ENCODE data around the gene UNC5CL.
"Not testable (repeated sequence)": the region's sequence is repeated elsewhere in the genome, so short reads cannot be mapped to it uniquely, and the experiment has no call there.

Gene UNC5CL

GRCh38 chr6:41037107-41037900, 1.7 kb downstream of the UNC5CL start:
- DNase-seq = no peak

- no peak for DNase-seq
Observed at GRCh38 chr6:41036601-41037000, 2.4 kb downstream of the UNC5CL start.

- no peak for DNase-seq
Observed at GRCh38 chr6:41036186-41036585, 2.8 kb downstream of the UNC5CL start.

- DNase-seq = no peak
Observed at GRCh38 chr6:41033776-41034175, 5.2 kb downstream of the UNC5CL start.

GRCh38 chr6:41032830-41033229, 6.2 kb downstream of the UNC5CL start:
- no peak for DNase-seq

- no peak for DNase-seq
Observed at GRCh38 chr6:41028561-41029412, 10.2 kb downstream of the UNC5CL start.

- peak; percentile 82 for DNase-seq
Observed at GRCh38 chr6:41027799-41028560, 11.0 kb downstream of the UNC5CL start.

- DNase-seq = no peak
Observed at GRCh38 chr6:41027241-41027640, 11.8 kb downstream of the UNC5CL start.

GRCh38 chr6:41025966-41026530, 13.0 kb downstream of the UNC5CL start:
- no peak for DNase-seq

GRCh38 chr6:41023114-41023513, 15.9 kb downstream of the UNC5CL start:
- no peak for DNase-seq

- no peak for DNase-seq
Observed at GRCh38 chr6:41022294-41022693, 16.7 kb downstream of the UNC5CL start.

- DNase-seq = no peak
Observed at GRCh38 chr6:41021832-41022231, 17.2 kb downstream of the UNC5CL start.

- no peak for DNase-seq
Observed at GRCh38 chr6:41017663-41018062, 21.4 kb downstream of the UNC5CL start.

- DNase-seq = not testable (repeated sequence)
Observed at GRCh38 chr6:41015860-41016259, 23.2 kb downstream of the UNC5CL start.

- DNase-seq = no peak
Observed at GRCh38 chr6:41014780-41015179, 24.2 kb downstream of the UNC5CL start.

GRCh38 chr6:41013466-41014153, 25.4 kb downstream of the UNC5CL start:
- DNase-seq = no peak

GRCh38 chr6:41011673-41012072, 27.3 kb downstream of the UNC5CL start:
- DNase-seq = no peak

- no peak for DNase-seq
Observed at GRCh38 chr6:41009669-41010068, 29.4 kb downstream of the UNC5CL start.

- DNase-seq = no peak
Observed at GRCh38 chr6:41008011-41008410, 31.0 kb downstream of the UNC5CL start.

GRCh38 chr6:41006980-41007379, 32.0 kb downstream of the UNC5CL start:
- not testable (repeated sequence) for DNase-seq

- DNase-seq = peak; percentile 62
Observed at GRCh38 chr6:41006217-41006616, 32.8 kb downstream of the UNC5CL start.

- no peak for DNase-seq
Observed at GRCh38 chr6:41002168-41002567, 36.9 kb downstream of the UNC5CL start.
